GM12878 (cell line): ENCODE measurements around the gene DNAJC5. TPM values are rescaled to one million over a fixed set of nuclear protein-coding genes. Genes with fewer than 3 reads are reported as not detected.

Experiments used
- ATAC-seq: fragments of 200-7000 bp; cut with Tn5 transposase; 3 replicates; pipeline ENCODE4 v1.9.1; 2020; ENCODE audit warnings: mild to moderate bottlenecking, moderate library complexity
- BruUV-seq: library from RNA; stranded (reverse); fragments of 400-500 nt; replicated peaks from 2 replicates; lab custom pipeline; 2021; lab: Mats Ljungman, UMichigan
- CTCF ChIA-PET: fragments of 300-600 bp; sonication (Branson Sonifier 250); formaldehyde crosslinking; extraction: SDS; loops from one replicate; lab custom pipeline; 2021; ENCODE audit warnings: inconsistent platforms; lab: Yijun Ruan, JAX
- POLR2A ChIA-PET: fragments of 350-600 bp; formaldehyde crosslinking; extraction: SDS; loops from one replicate; lab custom pipeline; 2021; ENCODE audit warnings: inconsistent platforms; lab: Charles Lee
- RAD21 ChIA-PET: fragments of 300-600 bp; sonication (Branson Sonifier 250); formaldehyde crosslinking; loops from one replicate; lab custom pipeline; 2023; ENCODE audit warnings: antibody characterized with exemption; ENCODE audit not compliant: unreplicated experiment; lab: Charles Lee
- SMC1A ChIA-PET: fragments of 300-600 bp; sonication (Branson Sonifier 250); formaldehyde crosslinking; loops from one replicate; lab custom pipeline; 2023; ENCODE audit not compliant: unreplicated experiment, uncharacterized antibody; lab: Charles Lee
- DNase-seq: peaks from one replicate; pipeline ENCODE4 v3.0.0-alpha.2; 2011; ENCODE audit warnings: low read depth, low spot score
- FAIRE-seq: peaks from 3 replicates; lab custom pipeline; 2011; peaks lifted over from hg19 to GRCh38; lab: Jason Lieb, UNC
- H2AFZ ChIP-seq: 2 replicates; pipeline ENCODE4 v1.6.0; 2011; ENCODE audit warnings: low read depth, low read length, control low read depth; ENCODE audit not compliant: control insufficient read depth
- H3K27ac ChIP-seq: 2 replicates; pipeline ENCODE4 v1.5.1; 2011; ENCODE audit warnings: control low read depth; ENCODE audit not compliant: control insufficient read depth, insufficient read depth
- H3K27me3 ChIP-seq, 2 experiments: replicated peaks in 1 of 2; 2 replicates each; pipeline versions ENCODE4 v1.6.0 to v1.6.1; 2011; ENCODE audit warnings: low read length in 1 of 2; ENCODE audit not compliant: control insufficient read depth in 2 of 2, insufficient read depth in 2 of 2
- H3K36me3 ChIP-seq, 2 experiments: 2 replicates each; pipeline ENCODE4 v1.5.1; 2011; ENCODE audit warnings: low read length in 1 of 2; ENCODE audit not compliant: control insufficient read depth in 2 of 2, insufficient read depth in 2 of 2
- H3K4me1 ChIP-seq: 2 replicates; pipeline ENCODE4 v1.6.1; 2011; ENCODE audit warnings: mild to moderate bottlenecking, low read length, moderate library complexity, mixed read lengths; ENCODE audit not compliant: control insufficient read depth, insufficient read depth
- H3K4me2 ChIP-seq: 2 replicates; pipeline ENCODE4 v1.6.0; 2011; ENCODE audit warnings: control low read depth; ENCODE audit not compliant: control insufficient read depth, insufficient read depth
- H3K4me3 ChIP-seq: fragments of 200-600 bp; sonication (generic); 2 replicates; pipeline ENCODE4 v1.5.1; 2016
- H3K79me2 ChIP-seq: 2 replicates; pipeline ENCODE4 v1.6.0; 2011; ENCODE audit warnings: low read length; ENCODE audit not compliant: control insufficient read depth, insufficient read depth
- H3K9ac ChIP-seq: 2 replicates; pipeline ENCODE4 v1.8.0; 2011; ENCODE audit warnings: low read length, control low read depth, mixed read lengths; ENCODE audit not compliant: control insufficient read depth, insufficient read depth
- H3K9me3 ChIP-seq: replicated peaks from 3 replicates; pipeline ENCODE4 v1.5.1; 2011; ENCODE audit warnings: mild to moderate bottlenecking, low read length; ENCODE audit not compliant: control insufficient read depth, insufficient read depth
- H4K20me1 ChIP-seq: 2 replicates; pipeline ENCODE4 v1.6.0; 2011; ENCODE audit not compliant: control insufficient read depth, insufficient read depth
- ATF7 ChIP-seq: fragments of 450-650 bp; IDR thresholded peaks from 2 replicates; pipeline ENCODE4 v1.6.1; 2016; ENCODE audit warnings: low read depth, mild to moderate bottlenecking
- EGR1 ChIP-seq, 2 experiments: IDR thresholded peaks; 1 replicate in 1 of 2; 2 replicates in 1 of 2; pipeline ENCODE4 v1.6.1; 2011 to 2012; ENCODE audit warnings: low read depth in 2 of 2, low read length in 2 of 2, borderline replicate concordance in 1 of 2, mild to moderate bottlenecking in 1 of 2, moderate library complexity in 1 of 2
- ESRRA ChIP-seq: IDR thresholded peaks from 2 replicates; pipeline ENCODE4 v1.6.1; 2012; ENCODE audit warnings: mild to moderate bottlenecking, low read length, improper control_type of control experiment
- ETV6 ChIP-seq, 2 experiments: fragments of 450-650 bp in 1 of 2; IDR thresholded peaks in 1 of 2; conservative IDR thresholded peaks in 1 of 2; 2 replicates each; pipeline ENCODE4 v1.6.1; 2014; ENCODE audit warnings: antibody characterized with exemption in 1 of 2, borderline replicate concordance in 1 of 2, low read depth in 1 of 2, mild to moderate bottlenecking in 1 of 2, moderate library complexity in 1 of 2
- MYB ChIP-seq: fragments of 150-350 bp; IDR thresholded peaks from 2 replicates; pipeline ENCODE4 v1.6.1; 2014; ENCODE audit warnings: mild to moderate bottlenecking, low read depth, low read length, borderline replicate concordance
- POLR2AphosphoS5 ChIP-seq: IDR thresholded peaks from 2 replicates; pipeline ENCODE4 v1.6.1; 2011; ENCODE audit warnings: mild to moderate bottlenecking, low read length, inconsistent platforms
- RUNX3 ChIP-seq: IDR thresholded peaks from 2 replicates; pipeline ENCODE4 v1.6.1; 2012; ENCODE audit warnings: low read length, inconsistent platforms
- SMARCA5 ChIP-seq: fragments of 450-650 bp; IDR thresholded peaks from 2 replicates; pipeline ENCODE4 v1.6.1; 2017; ENCODE audit warnings: mild to moderate bottlenecking
- SRF ChIP-seq, 2 experiments: IDR thresholded peaks; 2 replicates each; pipeline ENCODE4 v1.6.1; 2011; ENCODE audit warnings: low read depth in 2 of 2, low read length in 2 of 2, mild to moderate bottlenecking in 1 of 2, moderate library complexity in 1 of 2
- TARDBP ChIP-seq: IDR thresholded peaks from 2 replicates; pipeline ENCODE4 v1.6.1; 2016; ENCODE audit warnings: borderline replicate concordance
- TCF3 ChIP-seq: IDR thresholded peaks from 2 replicates; pipeline ENCODE4 v1.6.1; 2012; ENCODE audit warnings: low read depth, mild to moderate bottlenecking, low read length, borderline replicate concordance; ENCODE audit not compliant: insufficient read depth
- WGBS: methylation state at CpG from one replicate; pipeline ENCODE4 v1.1.6; 2016; ENCODE audit warnings: low lambda C conversion rate; ENCODE audit not compliant: insufficient replicate concordance, insufficient coverage; ENCODE audit errors: missing lambda C conversion rate; 5-methylcytosine and 5-hydroxymethylcytosine counted together
- in situ Hi-C: fragments of 300-500 bp; cut with MboI; formaldehyde crosslinking; loops from 9 replicates; pipeline ENCODE4 v1.14.3; 2018; ENCODE audit warnings: mixed read lengths
- intact Hi-C: fragments of 100-400 bp; cut with micrococcal nuclease; formaldehyde crosslinking; loops from one replicate; pipeline ENCODE4 v1.14.2; 2022; ENCODE audit not compliant: unreplicated experiment
- polyA plus RNA-seq, 11 experiments: library from polyadenylated mRNA; depleted of rRNA in 4 of 11; unstranded in 6 of 11; stranded (reverse) in 5 of 11; fragments of >200 nt; fragmentation: Nextera tagmentation in 4 of 11; fragmentation: Illumina TruSeq in 1 of 11; extraction: Ambion mirVana in 4 of 11; extraction: Trizol in 1 of 11; gene quantifications; 1 replicate in 1 of 11; 2 replicates in 10 of 11; pipeline versions ENCODE4 v1.2.1 to v1.2.3, GENCODE V29; 2011 to 2016; ENCODE audit warnings: inconsistent platforms in 2 of 11, missing spikeins in 2 of 11, low read depth in 1 of 11
- total RNA-seq, 4 experiments: library from RNA; depleted of rRNA in 3 of 4; stranded (reverse); fragments of >200 nt in 3 of 4; fragmentation: Illumina TruSeq in 1 of 4; extraction: Trizol in 1 of 4; gene quantifications; 2 replicates each; pipeline versions ENCODE4 v1.2.1 to v1.2.3, GENCODE V29; 2013 to 2021
- TF ChIP-seq, protein P1 (sequence below): IDR thresholded peaks from 2 replicates; pipeline ENCODE4 v1.6.1; 2012; ENCODE audit warnings: mild to moderate bottlenecking, low read depth, low read length
- TF ChIP-seq, protein P2 (sequence below): IDR thresholded peaks from 2 replicates; pipeline ENCODE4 v1.6.1; 2012; ENCODE audit warnings: low read length, inconsistent platforms
- TF ChIP-seq, protein P3 (sequence below): fragments of 450-650 bp; IDR thresholded peaks from 2 replicates; pipeline ENCODE4 v1.6.1; 2017; ENCODE audit warnings: mild to moderate bottlenecking

DNAJC5 gene
- total and polyA plus RNA-seq, 10 of the 15 experiments (the other 5 are each of a cell fraction or from before 2014, with no cell fraction given): 0.69 to 36.8 (median 17.0) TPM

DNA sequence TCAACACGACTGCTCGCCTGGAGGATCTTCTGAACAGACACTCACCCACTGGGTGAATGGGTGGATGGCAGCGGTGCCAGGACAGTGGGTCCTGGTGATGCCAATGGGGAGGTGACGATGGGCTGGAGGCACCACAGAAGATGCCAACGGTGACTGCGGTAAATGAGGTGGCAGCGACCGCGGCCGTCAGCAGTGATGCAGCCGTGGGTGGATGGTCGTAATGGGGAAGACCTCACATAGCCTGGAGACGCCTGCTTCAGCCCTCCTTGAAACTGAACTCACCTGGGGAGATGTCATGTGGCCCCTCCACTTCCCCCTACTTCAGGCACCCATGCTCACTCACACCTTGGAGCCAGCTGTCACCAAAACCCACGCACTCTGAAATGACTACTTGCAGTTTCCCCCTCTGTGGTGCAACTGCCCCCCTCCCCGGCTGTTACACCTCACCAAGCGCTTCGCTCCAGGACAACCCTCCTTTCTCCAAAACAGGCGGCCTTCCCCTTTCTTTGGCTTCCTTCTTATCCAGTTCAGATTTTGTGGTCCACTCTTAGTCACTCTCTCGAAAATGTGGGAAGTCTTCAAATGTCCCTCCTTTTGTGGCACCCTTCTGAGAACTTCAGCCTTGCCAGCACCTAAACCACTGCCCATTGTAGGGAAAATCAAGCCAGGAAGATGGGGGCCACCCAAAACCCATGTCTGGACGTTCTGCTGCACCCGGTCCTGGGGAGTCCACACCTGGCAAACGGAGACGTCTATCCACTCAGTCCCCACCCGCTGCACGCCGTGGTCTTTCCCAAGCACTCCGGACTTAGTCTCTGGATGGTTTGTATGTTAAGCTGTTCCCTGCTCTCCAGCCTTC, 44.0 kb upstream of the DNAJC5 start:
- Histone ChIP-seq H3K4me3 (no peak overlapping the region), H3K9ac (no peak overlapping the region), H3K9me3 (no peaks in the 10 kb centered on the region), H3K27ac (peak overlapping the region; percentile 71), H3K36me3 (no peaks in the 10 kb centered on the region), H2AFZ (no peak overlapping the region; the same call in none of the 2 replicates), H3K4me1 (peaks cover 51% of the 10 kb centered on the region), H3K27me3 (no peaks in the 10 kb centered on the region; a peak in 1 of 4 replicates), H3K4me2 (peak overlapping the region; percentile 78), H4K20me1 (no peaks in the 10 kb centered on the region), H3K79me2 (no peaks in the 10 kb centered on the region)
- ATAC-seq (peak; percentile 81), FAIRE-seq (peak; percentile 97), DNase-seq (peak; percentile 83)
- SMC1A ChIA-PET: interaction anchor here (1.2 kb wide), 1 partner anchor 65 kb away, joined by 3 read pairs; no protein-coding TSS in a partner anchor
- in situ Hi-C loops (no loop called here), intact Hi-C loops (no loop called here)
- BruUV-seq: TSS peak; percentile 69
- WGBS: 16% methylated on average over 27 of the region's 27 CpGs
- POLR2A ChIA-PET: interaction anchor here (0.7 to 1.2 kb wide), 2 partner anchors 106 to 143 kb away, joined by 3 to 4 read pairs; partner anchors contain the start of genes ARFRP1, UCKL1 and ZGPAT
- RAD21 ChIA-PET: interaction anchor here (0.7 to 1.1 kb wide), 3 partner anchors 12 to 122 kb away, joined by 3 read pairs; no protein-coding TSS in a partner anchor
- CTCF ChIA-PET: interaction anchor here (0.9 to 1.2 kb wide), 2 partner anchors 13 to 64 kb away, joined by 3 to 5 read pairs; no protein-coding TSS in a partner anchor
- TF ChIP-seq ESRRA (0 out of 2 replicates have a peak, but pooled peaks have one; percentile 9), MYB (0 out of 2 replicates have a peak, but pooled peaks have one; percentile 27), SRF (IDR thresholded peaks at IDR 0.05; ENCODE audit: low read depth in 2 of 2, low read length in 2 of 2) (0 out of 4 replicates have a peak, but pooled peaks of 1 of the 2 experiments have one; percentile 65), SMARCA5 (peak; percentile 95; the same call in 1 of the 2 replicates), RUNX3 (peak; percentile 95), EGR1 (IDR thresholded peaks at IDR 0.05; ENCODE audit: borderline replicate concordance in 1 of 2, low read depth in 2 of 2, low read length in 2 of 2) (peak; percentile 29 to 94), POLR2AphosphoS5 (0 out of 2 replicates have a peak, but pooled peaks have one; percentile 27), TCF3 (peak; percentile 99), ETV6 (conservative IDR thresholded peaks at IDR 0.05 in 1 of 2, IDR thresholded peaks at IDR 0.05 in 1 of 2; ENCODE audit: borderline replicate concordance in 1 of 2, low read depth in 1 of 2) (peak in 1 of 2 experiments; percentile 81; a peak in 2 of 4 replicates), TARDBP (peak; percentile 64; the same call in 1 of the 2 replicates), ATF7 (peak; percentile 97)
- TF ChIP-seq, protein P1, sequence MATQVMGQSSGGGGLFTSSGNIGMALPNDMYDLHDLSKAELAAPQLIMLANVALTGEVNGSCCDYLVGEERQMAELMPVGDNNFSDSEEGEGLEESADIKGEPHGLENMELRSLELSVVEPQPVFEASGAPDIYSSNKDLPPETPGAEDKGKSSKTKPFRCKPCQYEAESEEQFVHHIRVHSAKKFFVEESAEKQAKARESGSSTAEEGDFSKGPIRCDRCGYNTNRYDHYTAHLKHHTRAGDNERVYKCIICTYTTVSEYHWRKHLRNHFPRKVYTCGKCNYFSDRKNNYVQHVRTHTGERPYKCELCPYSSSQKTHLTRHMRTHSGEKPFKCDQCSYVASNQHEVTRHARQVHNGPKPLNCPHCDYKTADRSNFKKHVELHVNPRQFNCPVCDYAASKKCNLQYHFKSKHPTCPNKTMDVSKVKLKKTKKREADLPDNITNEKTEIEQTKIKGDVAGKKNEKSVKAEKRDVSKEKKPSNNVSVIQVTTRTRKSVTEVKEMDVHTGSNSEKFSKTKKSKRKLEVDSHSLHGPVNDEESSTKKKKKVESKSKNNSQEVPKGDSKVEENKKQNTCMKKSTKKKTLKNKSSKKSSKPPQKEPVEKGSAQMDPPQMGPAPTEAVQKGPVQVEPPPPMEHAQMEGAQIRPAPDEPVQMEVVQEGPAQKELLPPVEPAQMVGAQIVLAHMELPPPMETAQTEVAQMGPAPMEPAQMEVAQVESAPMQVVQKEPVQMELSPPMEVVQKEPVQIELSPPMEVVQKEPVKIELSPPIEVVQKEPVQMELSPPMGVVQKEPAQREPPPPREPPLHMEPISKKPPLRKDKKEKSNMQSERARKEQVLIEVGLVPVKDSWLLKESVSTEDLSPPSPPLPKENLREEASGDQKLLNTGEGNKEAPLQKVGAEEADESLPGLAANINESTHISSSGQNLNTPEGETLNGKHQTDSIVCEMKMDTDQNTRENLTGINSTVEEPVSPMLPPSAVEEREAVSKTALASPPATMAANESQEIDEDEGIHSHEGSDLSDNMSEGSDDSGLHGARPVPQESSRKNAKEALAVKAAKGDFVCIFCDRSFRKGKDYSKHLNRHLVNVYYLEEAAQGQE: no peak
- TF ChIP-seq, protein P2, sequence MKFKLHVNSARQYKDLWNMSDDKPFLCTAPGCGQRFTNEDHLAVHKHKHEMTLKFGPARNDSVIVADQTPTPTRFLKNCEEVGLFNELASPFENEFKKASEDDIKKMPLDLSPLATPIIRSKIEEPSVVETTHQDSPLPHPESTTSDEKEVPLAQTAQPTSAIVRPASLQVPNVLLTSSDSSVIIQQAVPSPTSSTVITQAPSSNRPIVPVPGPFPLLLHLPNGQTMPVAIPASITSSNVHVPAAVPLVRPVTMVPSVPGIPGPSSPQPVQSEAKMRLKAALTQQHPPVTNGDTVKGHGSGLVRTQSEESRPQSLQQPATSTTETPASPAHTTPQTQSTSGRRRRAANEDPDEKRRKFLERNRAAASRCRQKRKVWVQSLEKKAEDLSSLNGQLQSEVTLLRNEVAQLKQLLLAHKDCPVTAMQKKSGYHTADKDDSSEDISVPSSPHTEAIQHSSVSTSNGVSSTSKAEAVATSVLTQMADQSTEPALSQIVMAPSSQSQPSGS: peak; percentile 84; the same call in 1 of the 2 replicates
- TF ChIP-seq, protein P3, sequence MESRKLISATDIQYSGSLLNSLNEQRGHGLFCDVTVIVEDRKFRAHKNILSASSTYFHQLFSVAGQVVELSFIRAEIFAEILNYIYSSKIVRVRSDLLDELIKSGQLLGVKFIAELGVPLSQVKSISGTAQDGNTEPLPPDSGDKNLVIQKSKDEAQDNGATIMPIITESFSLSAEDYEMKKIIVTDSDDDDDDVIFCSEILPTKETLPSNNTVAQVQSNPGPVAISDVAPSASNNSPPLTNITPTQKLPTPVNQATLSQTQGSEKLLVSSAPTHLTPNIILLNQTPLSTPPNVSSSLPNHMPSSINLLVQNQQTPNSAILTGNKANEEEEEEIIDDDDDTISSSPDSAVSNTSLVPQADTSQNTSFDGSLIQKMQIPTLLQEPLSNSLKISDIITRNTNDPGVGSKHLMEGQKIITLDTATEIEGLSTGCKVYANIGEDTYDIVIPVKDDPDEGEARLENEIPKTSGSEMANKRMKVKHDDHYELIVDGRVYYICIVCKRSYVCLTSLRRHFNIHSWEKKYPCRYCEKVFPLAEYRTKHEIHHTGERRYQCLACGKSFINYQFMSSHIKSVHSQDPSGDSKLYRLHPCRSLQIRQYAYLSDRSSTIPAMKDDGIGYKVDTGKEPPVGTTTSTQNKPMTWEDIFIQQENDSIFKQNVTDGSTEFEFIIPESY: peak; percentile 50; the same call in 1 of the 2 replicates
